Body of pancreas (tissue), 4 donors: ENCODE measurements around the gene ADCY5. TPM values are rescaled to one million over a fixed set of nuclear protein-coding genes. Genes with fewer than 3 reads are reported as not detected.

Experiments
- ATAC-seq: fragments of 150-250 bp; one replicate; pipeline ENCODE4 v1.9.1; 2016
- DNase-seq, 4 donors: peaks; one replicate each; pipeline ENCODE4 v3.0.0-alpha.2; 2019
- H3K27ac ChIP-seq, 4 donors: fragments of 200-600 bp; sonication (generic); 1 replicate in 3 of 4; 2 replicates in 1 of 4; pipeline versions ENCODE4 v1.5.1 to v1.6.1; 2016 to 2019; ENCODE audit warnings: mild to moderate bottlenecking in 1 of 4, mixed read lengths in 1 of 4, moderate library complexity in 1 of 4
- H3K27me3 ChIP-seq, 2 donors: fragments of 200-600 bp; sonication (generic); one replicate each; pipeline ENCODE4 v1.6.0; 2016; ENCODE audit warnings: mild to moderate bottlenecking in 1 of 2
- H3K36me3 ChIP-seq, 2 donors: fragments of 200-600 bp; sonication (generic); replicated peaks in 1 of 2; 2 replicates each; pipeline ENCODE4 v1.5.1; 2016; ENCODE audit warnings: low read depth in 2 of 2; ENCODE audit not compliant: insufficient read depth in 1 of 2
- H3K4me1 ChIP-seq: fragments of 200-600 bp; sonication (generic); one replicate; pipeline ENCODE4 v1.6.0; 2016
- H3K4me3 ChIP-seq, 2 donors: fragments of 200-600 bp; sonication (generic); 1 replicate in 1 of 2; 2 replicates in 1 of 2; pipeline ENCODE4 v1.5.1; 2016 to 2019
- H3K9me3 ChIP-seq, 3 donors: fragments of 200-600 bp; sonication (generic); 1 replicate in 2 of 3; 2 replicates in 1 of 3; pipeline ENCODE4 v1.5.1; 2016
- POLR2A ChIP-seq, 3 donors: fragments of 450-650 bp; IDR thresholded peaks; one replicate each; pipeline ENCODE4 v1.6.1; 2016; ENCODE audit warnings: antibody characterized with exemption in 3 of 3, mild to moderate bottlenecking in 2 of 3
- WGBS, 2 donors: methylation state at CpG; one replicate each; pipeline ENCODE4 v1.1.5; 2017; 5-methylcytosine and 5-hydroxymethylcytosine counted together
- intact Hi-C: fragments of 100-400 bp; cut with DNase I; formaldehyde crosslinking; loops from one replicate; pipeline ENCODE4 v1.15.1; 2023
- total RNA-seq, 2 donors: library from RNA; depleted of rRNA; stranded (reverse); fragments of >200 nt; gene quantifications; one replicate each; pipeline ENCODE4 v1.1.0, GENCODE V29; 2016
- TF ChIP-seq, protein P1 (sequence below), 7 experiments: fragments of 450-650 bp in 4 of 7; fragments of 200-600 bp in 3 of 7; sonication (generic) in 3 of 7; IDR thresholded peaks; one replicate each; pipeline ENCODE4 v1.5.1; 2016 to 2019; ENCODE audit warnings: antibody characterized with exemption in 7 of 7

The ADCY5 gene
- total RNA-seq, 2 donors from 2014 or later: 10.6 to 18.8 TPM

DNA sequence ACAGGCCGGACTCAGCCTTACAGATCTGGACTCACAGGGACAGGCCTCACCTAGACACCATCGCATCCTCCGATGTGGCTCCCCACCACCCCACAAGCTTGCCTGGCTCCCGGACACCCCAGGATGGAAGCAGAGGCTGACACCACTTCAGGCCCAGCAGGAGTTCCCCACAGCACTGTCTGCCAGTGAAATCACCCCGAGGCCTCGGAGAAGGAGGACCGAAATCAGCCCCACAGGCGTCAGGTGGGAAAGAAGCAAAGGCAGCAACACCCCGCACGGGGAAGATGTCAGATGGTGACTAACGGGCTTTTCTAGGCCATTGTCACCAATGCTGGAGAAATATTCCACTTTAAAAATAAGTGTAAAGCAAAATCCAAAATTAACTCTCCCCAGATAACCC is 18.6 kb downstream of the ADCY5 start:
- Histone ChIP-seq H3K36me3 (no peaks in the 10 kb centered on the region), H3K27me3 (no peaks in the 10 kb centered on the region), H3K4me3 (no peak overlapping the region), H3K9me3 (no peaks in the 10 kb centered on the region), H3K27ac (peak overlapping the region in 3 of 4 donors; percentile 21 to 70 (median 67)), H3K4me1 (peaks cover 50% of the 10 kb centered on the region)
- DNase-seq (no peak), ATAC-seq (no peak)
- intact Hi-C loops: no loop called here
- TF ChIP-seq, protein P1, sequence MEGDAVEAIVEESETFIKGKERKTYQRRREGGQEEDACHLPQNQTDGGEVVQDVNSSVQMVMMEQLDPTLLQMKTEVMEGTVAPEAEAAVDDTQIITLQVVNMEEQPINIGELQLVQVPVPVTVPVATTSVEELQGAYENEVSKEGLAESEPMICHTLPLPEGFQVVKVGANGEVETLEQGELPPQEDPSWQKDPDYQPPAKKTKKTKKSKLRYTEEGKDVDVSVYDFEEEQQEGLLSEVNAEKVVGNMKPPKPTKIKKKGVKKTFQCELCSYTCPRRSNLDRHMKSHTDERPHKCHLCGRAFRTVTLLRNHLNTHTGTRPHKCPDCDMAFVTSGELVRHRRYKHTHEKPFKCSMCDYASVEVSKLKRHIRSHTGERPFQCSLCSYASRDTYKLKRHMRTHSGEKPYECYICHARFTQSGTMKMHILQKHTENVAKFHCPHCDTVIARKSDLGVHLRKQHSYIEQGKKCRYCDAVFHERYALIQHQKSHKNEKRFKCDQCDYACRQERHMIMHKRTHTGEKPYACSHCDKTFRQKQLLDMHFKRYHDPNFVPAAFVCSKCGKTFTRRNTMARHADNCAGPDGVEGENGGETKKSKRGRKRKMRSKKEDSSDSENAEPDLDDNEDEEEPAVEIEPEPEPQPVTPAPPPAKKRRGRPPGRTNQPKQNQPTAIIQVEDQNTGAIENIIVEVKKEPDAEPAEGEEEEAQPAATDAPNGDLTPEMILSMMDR (IDR thresholded peaks at IDR 0.05): no peak
- TF ChIP-seq POLR2A (IDR thresholded peaks at IDR 0.05): no peak
- WGBS, 2 donors: 70 to 86% methylated on average over 10 to 11 of the region's 11 CpGs

DNA sequence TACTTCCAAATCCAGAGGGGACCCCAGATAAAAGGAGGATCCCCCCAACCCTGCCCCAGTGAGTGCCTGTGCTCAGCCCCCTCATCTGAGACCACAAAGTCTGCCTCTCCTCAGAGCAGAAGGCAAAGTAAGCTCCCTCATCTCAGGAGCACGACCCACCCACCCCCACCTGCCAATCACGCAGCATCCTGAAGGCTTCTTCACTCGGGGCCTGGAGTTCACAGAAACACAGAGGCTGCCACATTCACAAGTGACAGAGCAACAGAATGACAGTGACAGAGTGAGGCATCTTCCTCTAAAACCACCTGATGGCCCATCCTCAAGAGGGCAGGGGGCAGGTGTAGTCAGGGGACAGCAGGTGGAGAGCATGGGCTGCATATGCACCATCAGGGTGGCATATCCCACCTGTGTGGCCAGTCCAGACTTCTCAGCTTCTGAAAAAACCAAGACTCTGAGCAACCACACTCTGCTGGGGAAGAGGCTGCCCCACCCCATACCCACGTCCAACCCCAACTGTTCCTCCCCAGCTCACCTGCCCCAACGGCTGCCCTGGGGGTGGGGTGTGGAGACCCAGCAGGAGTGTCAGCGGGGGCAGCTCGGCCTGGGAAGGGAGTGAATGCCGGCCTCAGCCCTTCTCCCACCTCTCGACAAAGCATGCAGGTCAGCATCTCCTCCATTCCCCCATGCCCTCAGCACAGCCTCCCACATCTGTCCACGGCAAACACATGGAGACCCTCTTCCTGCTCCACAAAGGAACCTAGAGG is 19.3 kb downstream of the ADCY5 start:
- WGBS, 2 donors: 81 to 89% methylated on average over 5 to 8 of the region's 10 CpGs
- intact Hi-C loops: no loop called here
- ATAC-seq: no peak
- Histone ChIP-seq H3K4me3 (no peak overlapping the region), H3K36me3 (no peaks in the 10 kb centered on the region), H3K9me3 (no peaks in the 10 kb centered on the region), H3K4me1 (peaks cover 57% of the 10 kb centered on the region), H3K27ac (peak overlapping the region in 2 of 4 donors; percentile 21 to 67), H3K27me3 (no peaks in the 10 kb centered on the region)
- no peak for DNase-seq
- TF ChIP-seq, protein P1 (IDR thresholded peaks at IDR 0.05): no peak
- no peak for TF ChIP-seq POLR2A (IDR thresholded peaks at IDR 0.05)

DNA sequence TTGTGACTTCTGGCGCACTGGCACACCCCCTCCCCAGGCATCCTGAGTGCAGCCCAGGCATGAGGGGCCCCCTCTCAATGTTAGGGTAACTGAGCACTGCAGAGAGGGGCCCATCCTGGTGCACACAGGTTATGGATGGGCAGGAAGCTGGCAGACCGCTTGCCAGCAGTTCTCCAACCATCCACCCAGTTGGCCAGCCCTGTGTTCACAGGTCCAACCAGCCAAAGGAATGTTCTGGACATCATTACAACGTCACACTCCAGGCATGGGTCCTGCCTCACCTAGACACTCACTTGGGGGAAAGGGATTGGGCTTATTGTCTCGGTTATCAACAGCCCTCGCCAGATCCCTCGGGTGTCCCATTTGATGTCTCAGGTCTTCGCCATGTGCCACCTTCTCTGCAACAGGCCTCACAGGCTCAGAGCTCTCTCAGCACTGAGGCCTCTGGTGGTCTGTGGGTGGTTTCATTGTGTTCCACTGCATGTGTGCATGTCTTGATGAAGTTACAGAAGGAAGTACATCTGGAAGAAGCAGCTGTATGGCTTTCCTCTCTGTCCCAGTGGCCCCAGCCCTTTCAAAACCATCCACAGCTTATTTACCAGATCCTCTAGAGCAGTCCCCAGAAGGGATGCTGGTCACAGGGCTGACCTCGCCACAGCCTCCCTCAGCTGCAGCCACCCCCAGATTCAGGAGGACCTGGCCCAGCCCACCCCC is 23.7 kb downstream of the ADCY5 start:
- Histone ChIP-seq H3K36me3 (no peaks in the 10 kb centered on the region), H3K4me3 (no peak overlapping the region), H3K9me3 (no peaks in the 10 kb centered on the region), H3K27ac (peak overlapping the region; percentile 27 to 86 (median 81)), H3K4me1 (peaks cover 73% of the 10 kb centered on the region), H3K27me3 (no peaks in the 10 kb centered on the region)
- no peak for TF ChIP-seq POLR2A (IDR thresholded peaks at IDR 0.05)
- TF ChIP-seq, protein P1 (IDR thresholded peaks at IDR 0.05): no peak
- DNase-seq (peak in 2 of 4 donors; percentile 39 to 43), ATAC-seq (peak; percentile 48)
- intact Hi-C loops: no loop called here
- 64% methylated on average over 6 to 8 of the region's 8 CpGs for WGBS, 2 donors

DNA sequence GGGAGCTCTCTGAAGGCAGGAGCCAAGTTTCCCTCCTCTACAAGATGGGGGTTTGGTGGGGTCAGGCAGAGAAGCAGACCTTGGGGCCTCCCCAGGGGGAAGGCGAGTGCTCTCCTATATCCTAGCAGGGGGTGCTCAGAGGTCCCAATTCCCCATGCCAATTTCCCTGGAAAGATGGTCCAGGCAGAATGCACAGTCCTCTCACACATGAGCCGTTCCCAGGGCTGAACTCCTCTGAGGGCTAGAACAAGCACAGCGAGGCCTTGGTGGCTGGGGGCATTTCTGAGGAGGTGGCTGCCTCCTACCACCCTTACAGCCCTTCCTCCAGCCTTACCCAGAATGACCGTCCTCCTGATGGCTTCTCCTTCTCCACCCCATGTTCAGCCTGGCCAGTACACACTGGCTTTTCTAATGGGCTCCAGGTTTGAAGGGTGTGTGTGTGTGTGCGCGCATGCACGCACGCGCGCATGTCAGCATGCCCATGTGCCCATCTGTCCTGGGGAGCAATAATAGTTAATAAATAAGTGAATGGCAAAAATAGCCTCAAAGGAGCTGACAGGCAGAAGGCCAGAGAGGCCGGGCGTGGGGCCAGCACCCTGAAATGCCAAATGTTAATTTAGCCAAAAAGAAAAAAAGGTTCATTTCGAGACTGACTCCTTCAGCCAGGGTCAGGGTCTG is 24.4 kb downstream of the ADCY5 start:
- DNase-seq (peak; percentile 68 to 79 (median 72)), ATAC-seq (peak; percentile 81)
- H3K9me3 ChIP-seq: no peaks in the 10 kb centered on the region
- H3K27ac ChIP-seq: peak overlapping the region; percentile 60 to 86 (median 81)
- WGBS, 2 donors: 20 to 28% methylated on average over 10 to 12 of the region's 13 CpGs
- H3K4me3 ChIP-seq: no peak overlapping the region
- intact Hi-C loops: no loop called here
- H3K27me3 ChIP-seq: no peaks in the 10 kb centered on the region
- peaks cover 78% of the 10 kb centered on the region for H3K4me1 ChIP-seq
- H3K36me3 ChIP-seq: no peaks in the 10 kb centered on the region
- peak in 2 of 3 donors; percentile 30 to 35 for TF ChIP-seq POLR2A (IDR thresholded peaks at IDR 0.05)
- TF ChIP-seq, protein P1 (IDR thresholded peaks at IDR 0.05): no peak
